GM21390 (cell line): ENCODE results near the gene EMX2.

Source experiments
- ATAC-seq: cut with Tn5 transposase; IDR thresholded peaks from one replicate; pipeline ENCODE4 v1.9.1; 2021; ENCODE audit not compliant: unreplicated experiment

EMX2 gene

DNA sequence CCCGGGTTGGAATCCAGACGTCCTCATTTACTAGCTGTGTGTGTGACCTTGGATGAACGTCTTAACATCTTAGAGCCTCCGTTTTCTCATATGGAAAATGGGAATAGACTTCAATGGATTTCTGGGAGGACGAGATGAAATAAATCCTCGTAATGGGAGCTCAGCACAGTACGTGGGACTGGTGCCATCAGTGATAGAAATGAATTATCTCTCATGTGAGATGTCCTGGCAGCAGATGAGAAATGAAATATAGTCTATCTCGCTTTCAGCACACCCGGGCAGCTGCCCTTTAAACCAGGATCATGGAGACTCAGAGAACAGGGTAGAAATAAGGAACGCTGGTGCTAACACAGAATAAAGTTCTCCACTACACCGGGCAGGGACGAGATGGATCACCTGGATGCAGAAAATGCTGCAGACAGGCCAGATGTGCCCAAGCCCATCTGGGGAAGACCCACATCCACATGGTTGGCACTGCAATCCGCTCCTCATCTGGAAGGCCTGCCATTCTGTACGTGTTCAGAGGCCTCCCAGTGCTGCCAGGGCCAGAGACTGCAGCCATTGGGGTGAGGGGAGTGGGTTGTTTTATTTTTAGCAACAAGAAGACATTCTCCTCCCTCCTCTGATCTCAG, 11.1 kb upstream of the EMX2 start:
- ATAC-seq, result no peak

DNA sequence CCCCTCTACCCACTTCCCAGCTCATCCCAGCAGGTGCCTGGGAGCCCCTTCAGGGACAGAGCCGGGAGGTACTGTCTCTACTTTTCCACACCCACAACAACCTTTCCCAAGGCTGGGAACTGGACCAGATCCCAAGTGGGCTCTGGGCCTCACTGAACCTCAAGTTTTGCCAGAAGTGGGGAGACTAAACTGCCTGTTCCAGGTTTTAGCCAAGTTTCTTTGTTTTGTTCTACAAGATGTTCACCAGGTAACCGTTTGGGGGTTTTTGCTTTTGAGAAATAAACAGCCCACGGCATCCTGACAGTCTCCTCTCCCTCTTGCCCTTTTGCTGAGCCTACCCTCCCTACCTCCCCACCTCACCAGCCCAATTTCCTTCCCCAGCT, 10.6 kb upstream of the EMX2 start:
- no peak for ATAC-seq

DNA sequence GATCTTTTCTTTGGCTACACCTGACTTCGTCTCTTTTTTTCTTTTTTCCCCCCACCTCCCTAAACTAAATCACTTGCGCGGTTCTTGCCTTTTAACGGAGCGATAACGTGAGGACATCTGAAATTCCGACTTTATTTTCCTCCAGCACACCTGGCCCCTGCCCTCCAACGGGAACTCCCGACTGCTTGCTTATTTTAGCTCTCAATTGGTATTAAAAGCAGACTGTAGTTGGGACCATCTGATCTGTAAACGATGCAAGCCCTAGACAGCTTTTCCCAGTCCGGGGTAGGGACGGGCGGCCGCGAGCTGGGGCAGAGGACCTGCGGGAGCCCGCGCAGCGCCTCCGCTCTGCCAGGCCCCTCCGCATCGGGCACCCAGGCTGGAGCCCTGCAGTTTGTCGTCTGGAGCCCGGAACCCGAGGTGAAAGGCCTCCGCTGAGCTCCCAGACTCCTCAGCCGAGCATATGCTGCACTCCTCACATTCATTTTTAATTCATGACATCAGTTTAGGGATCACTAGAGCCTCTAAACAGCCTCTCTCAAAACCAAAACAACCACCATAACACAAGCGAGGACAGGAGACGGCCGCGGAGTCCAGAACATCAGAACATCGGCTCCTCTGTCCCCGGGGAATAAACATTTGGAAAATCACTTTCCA, 10.0 kb upstream of the EMX2 start:
- ATAC-seq, result no peak

DNA sequence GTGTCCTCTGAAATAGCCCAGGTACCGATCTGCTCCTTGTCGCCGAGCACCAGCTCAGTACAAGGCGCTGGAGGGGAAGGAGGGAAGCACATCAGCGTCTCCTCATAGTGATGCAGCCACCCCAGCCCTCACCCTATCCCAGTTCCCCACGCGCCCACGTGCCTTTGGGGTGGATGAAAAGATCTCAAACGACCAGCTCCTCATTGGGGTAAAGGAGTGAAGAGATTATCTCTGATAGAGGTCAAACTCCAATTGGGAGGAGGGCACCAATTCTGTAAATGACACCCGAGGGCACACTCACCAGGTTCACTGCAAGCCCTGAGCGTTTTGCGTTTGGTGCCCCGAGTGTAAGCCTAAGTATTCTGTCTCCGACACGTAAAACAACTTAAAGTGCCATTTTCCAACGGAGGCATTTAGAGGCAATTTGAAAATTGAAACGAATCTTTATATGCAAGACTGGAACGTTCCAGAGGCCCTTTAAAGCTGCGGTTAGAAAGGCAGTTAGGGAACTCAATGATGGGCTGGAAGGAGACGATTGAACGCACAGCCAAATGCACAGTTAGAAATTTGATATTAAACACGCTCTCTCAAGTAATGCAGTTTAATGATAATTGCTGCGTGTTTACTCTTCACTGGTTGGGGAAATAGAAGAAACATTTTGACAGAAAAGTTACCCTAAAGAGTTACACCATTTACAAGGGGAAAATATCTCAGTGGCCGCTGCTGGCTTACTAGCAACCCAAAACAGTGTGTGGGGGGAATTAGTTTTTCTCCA, 8.9 kb upstream of the EMX2 start:
- no peak for ATAC-seq

DNA sequence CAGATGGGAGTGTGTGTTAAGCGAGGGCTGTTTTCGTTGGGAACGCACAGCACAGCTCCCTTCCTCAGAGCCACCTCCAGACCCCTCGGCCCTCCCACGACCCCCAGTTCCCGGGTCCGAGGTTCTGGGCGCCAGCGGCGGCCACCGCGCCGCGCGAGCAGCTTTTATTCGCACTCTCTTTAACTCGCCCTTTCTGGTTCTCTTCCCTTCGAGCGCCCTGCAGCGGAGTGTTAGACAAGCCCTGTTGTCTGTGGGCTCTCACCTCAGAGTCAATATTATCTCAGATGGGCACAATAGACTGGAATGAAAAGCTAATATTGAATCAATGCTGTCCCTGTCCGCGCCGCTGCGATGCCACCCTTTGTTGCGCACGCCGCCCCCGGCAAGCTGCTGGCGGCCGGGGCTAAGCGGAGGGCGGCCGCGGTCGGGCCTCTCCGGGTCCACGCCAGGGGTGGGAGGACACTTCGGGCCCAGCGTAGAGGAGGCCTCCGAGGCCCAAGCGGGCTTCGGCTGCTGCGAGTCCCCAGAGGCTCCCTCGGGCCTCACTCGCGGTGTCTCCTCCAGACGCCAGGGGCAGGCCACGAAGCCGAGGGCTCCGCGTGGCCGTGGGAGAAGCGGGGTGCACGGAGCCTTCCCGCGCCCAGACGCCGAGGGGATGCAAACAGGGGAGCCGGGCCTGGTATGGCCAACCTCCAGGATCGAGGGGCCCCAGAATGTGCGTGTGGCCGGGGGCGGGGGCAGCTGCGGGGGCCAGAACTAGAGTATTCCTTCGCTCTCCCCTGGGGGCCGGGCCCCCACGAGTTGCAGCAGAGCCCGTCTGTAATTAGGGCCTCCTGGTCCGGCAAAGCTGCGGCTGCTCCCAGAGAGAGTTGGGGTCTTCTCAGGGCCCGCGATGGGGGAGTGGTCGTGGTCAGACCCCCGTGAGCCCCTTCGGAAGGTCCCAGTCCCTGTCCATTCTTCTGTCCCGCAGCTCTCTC, 7.9 kb upstream of the EMX2 start:
- ATAC-seq, result no peak

DNA sequence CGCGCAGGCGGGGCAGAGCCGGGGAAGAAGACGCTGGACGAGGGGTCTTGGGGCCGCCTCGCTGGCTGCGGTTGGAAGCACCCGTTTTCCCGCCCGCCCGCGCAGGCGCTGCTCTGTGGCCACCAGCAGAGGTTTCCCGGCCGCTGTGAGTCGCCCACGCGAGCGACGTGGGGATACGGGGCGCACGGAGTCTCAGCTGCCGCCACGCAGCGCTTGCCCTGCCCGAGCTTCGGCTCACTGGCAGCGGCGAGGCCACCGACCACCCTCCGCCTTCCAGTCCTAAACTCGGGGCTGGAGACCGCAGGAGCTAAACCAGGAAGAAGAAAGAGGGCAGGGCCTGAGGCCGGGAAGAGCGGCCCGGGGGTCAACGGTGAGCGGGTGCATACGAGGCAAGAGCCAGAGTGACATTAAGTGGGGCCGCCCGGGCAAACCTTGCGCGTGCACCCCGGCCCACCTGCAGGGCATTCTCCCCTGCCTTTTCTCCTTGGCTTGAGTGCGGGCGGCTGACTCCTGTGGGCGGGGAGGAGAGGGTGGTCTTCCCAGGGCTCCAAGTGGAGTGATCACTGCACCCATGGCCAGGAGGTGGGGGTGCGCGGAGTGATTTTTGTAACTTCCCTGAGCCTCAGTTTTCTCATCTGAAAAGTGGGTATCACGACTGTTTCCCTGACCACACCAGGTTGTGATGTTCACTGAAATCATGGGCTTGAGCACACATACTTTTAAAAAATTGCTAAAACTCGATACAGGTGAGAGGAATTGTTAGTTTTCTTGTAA, 7.1 kb upstream of the EMX2 start:
- ATAC-seq, result no peak

DNA sequence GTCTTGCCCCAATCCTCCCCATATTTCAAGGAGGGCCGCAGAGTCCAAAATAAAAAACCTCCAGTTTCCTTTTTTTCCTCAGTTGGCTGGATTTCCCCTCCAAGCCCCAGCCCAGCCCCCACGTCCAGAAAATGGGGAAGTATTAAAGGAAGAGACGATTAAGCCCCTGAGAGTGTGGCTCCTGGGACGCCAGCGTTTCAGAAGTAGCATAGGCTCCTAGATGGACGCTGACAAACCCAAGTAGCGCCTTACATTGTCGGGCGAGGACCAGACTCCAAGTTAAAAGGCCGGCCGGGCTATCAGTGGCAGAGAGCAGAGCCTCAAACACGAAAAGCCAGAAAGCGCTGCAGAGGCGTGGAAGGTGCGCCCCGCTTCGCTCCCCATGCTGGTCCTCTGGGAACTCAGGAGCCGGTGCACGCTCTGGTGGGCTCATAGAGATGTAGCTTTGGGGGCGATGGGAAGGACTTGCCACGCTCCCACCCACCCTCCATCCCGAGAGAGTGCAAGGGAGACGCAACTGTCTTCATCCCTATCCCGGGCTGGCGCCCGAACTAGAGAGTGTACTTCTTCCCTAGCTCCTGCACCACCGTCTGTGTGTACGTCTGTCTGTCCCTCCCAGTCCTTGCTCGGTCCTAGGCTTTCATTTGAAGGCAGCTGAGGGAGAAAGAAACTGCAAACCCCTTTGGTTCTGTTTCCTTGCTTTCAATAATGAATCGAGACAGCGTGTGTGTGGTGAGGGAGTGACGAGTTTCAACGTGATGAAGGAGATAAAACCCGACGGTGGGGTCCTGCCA, 6.3 kb upstream of the EMX2 start:
- no peak for ATAC-seq

DNA sequence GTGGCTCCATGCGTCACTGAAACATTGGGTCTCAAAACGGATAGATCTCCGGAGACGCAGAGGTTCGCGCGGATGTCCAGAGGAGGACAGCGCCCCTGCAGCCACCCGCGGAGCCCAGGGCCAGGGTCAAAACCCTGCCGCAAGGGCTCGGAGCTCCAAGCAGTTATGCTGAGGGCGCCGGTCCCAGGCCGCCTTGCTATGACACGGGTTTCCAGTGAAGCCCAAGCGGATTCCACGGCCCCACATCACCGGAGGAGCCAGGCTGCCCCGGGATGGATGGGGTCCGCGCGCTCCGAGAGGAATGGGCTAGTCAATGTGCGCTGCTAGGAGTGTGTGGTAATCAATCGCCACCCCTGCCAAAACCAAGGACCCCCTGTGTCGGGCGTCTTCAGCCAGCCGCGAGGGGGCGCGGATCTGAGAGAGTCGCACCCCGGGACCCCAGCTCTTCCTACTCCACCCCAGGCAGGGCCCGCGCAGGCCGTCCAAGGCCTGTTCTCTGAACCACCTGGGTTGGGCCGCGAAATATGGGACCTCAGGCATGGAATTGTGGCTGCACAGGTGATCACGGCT, 5.6 kb upstream of the EMX2 start:
- ATAC-seq, result no peak

DNA sequence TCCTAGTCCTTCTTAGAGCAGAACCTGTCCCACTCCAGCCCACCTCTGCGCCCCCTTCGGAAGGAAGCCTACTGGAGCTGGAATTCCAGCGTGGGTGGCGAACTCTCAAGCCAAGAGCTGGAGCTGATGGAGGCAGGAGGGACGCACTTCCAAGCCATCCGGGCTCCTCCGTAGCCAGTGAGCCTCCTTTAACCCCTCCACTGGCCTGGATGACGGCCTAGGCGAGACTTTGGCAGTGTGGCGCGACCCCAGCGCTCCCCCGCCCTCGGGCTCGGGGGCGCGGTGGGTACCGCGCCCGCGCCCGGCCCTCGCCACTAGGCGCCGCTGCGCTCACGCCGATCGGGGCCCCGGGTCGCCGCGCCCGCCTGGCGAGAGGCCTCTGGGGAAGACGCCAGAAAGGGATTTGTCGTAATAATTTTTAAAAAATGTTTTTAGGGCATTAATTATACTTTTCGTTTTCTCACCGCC, 5.1 kb upstream of the EMX2 start:
- no peak for ATAC-seq

DNA sequence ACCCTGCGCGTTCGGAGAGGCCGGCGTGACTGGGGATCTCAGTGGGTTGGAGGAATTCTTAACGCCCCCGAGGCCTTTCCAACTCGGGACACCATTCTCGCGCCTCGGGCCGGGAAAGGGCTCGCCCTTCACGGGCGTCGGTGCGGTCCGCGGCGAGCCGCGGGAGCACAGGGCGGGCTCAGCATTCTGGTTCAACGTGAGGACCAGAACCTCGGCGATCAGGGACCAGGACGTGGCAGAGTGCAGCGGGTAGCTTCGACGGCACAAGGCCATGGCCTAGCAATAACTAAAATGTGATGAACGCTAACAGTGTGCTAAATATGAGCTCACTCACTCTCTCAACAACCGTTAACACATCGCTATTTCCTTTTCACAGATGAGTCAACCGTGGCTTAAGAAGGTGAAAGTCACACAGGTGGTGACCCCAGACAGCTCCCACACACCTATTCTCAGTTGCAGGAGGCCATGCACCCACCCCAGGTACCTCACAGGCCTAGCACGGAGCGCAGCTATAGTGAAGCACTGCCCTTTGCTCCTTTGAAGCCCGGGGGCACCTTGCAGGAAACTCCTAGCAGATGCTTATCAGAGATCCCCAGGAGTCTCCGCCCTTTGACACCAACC, 4.5 kb upstream of the EMX2 start:
- no peak for ATAC-seq

DNA sequence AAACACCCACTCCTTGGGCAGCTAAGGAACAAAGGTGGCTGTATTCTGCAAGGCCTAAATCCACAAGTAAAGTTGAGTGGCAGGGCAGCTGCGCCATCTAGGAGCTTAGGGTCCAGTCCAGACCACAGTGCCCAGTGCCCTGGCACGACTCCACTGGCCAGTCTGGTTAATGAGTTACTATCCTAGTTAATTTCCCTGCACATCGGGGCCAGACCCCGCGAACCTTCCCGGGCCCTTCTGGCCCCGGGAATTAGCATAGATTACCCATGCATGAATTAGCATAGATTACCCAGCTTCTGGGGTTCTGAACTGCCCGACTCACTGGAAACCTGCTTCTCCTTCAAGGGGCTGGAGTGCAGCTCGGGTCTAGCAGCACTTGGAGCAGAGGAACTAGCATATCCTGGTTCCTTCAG, 3.2 kb upstream of the EMX2 start:
- no peak for ATAC-seq

DNA sequence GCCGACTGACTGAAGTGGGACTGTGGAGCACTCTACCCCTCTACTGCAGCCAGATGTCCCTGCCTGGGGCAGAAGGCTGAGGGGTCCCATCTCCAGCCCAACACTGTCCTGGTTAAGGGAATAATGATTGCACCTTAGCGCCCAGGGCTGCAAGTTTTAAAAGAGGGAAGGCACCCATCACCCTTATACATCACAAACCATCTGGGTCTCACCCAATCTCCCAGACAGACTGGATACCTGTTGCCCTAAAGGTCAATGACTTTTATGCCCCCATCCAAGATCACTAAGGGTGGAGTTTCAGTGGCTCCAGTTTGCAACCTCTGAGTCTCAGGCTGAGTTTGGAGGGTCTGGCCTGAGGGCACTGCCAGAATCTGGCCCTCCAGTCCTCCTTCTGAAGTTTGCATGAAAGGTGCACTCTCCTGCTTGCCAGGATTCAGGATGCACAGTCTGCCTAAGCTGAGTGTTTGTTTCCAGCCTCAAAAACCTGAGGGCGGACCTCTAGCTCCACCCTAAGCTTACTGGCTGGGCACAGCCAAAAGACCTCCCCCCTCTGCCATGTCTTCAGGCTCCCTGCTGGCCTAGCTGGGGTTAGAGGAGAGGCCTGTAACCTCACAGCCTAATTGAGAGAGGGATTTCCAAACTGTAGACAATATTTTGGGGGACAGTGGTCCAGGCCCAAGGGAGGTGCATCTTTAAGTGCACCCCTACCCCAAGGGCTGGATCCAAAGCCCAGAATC, 2.5 kb upstream of the EMX2 start:
- ATAC-seq, result no peak

DNA sequence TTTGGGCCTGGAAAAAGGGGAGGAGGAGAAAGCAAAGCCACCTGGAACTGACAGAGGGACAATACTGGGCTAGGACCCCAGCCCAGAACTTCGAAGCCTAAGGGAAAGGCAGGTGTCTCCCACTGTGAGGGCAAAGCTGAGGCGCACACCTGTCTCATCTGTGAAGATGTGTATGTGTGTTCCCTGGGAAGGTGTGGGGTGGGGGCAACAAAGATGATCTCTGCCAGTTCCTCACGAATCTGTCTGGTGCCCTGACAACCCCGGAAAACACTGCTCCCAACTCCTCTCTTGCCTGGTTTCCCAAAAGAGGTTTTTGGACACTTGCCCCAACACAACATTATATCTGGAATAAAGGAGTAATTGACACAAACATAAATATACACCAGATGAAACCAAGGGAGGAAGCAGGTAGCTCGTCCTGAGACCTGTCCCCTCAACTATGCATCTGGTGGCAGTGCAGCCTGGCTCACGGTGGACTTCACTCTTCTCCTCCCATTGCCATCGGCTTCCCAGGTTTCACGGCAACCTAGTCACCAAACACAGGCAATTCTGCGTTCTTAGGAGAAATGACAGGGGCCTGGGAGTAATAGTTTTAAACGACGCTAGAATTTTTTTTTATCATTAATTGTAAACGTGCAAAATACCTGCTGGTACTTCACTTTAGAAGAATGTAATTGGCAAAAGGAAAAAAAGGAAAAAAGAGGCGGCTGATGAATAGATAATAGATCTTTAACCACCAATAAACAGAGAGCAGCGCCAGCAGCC, 1.7 kb upstream of the EMX2 start:
- ATAC-seq, result no peak

DNA sequence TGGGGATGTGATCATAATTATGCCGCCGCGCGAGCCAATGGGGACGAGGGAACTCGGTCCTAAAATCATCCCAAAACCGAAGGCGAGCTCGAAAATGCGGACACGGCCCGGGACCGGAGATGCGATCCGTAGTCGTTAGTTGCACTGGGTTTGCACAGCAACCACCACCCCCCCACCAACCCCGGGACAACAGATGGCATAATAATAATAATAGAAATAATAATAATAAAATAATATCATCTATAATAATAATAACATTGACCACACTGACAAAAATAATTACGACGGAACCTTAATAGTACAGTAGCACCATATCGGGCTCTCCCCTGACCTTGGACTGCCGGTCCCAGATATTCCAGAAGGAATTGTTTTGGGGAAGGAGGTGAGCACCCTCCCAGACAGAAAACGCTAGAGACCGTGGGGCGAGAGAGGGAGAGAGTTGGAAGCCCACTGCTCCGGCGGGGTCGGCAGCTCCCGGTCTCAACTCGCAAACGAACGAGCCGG, 1.1 kb upstream of the EMX2 start:
- no peak for ATAC-seq

DNA sequence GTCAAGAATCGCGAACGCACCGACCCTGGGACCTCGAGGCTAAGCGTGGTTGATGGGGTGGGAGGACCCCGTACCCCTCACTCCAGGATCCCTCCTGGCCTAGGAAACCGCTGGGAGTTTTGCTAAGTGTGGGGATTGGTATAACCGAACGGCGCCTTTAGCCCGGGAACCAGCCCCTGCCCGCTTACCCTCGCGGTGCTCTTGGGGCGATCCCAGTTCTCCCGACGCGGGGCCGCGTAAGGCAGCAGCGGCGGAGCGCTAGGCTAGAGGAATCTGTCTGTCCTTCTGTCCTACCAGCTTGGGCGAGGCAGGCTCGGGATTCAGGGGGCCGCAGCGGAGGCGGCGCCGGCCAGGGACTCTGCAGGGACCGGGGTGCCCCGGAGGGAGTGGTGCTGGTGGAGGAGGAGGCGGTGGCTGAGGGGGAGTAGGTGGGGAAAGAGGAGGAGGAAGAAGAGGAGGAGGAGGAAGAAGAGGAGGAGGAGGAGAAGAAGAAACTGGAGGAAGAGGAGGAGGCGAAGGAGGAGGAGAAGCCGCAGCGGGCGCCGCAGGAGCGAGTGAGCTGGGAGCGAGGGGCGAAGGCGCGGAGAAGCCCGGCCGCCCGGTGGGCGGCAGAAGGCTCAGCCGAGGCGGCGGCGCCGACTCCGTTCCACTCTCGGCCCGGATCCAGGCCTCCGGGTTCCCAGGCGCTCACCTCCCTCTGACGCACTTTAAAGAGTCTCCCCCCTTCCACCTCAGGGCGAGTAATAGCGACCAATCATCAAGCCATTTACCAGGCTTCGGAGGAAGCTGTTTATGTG, 439 bp upstream of the EMX2 start:
- ATAC-seq, result no peak
